WI38 (cell line): Measurements from ENCODE around the gene SLC8A2.
A peak's percentile ranks its signal among the peaks of the same experiment; 100 is the strongest.

ENCODE experiments used
- H3K4me3 ChIP-seq: 2 replicates; pipeline ENCODE4 v1.5.1; 2011; ENCODE audit warnings: low read depth, mild to moderate bottlenecking, control low read depth, low read length
- CTCF ChIP-seq: IDR thresholded peaks from 2 replicates; pipeline ENCODE4 v1.5.1; 2012; ENCODE audit warnings: low read depth, mild to moderate bottlenecking, control low read depth, low read length

Gene SLC8A2

GRCh38 chr19:47434088-47434487 is 37.6 kb downstream of the SLC8A2 start:
- H3K4me3 ChIP-seq = no peak overlapping the region
- TF ChIP-seq CTCF = no peak

DNA sequence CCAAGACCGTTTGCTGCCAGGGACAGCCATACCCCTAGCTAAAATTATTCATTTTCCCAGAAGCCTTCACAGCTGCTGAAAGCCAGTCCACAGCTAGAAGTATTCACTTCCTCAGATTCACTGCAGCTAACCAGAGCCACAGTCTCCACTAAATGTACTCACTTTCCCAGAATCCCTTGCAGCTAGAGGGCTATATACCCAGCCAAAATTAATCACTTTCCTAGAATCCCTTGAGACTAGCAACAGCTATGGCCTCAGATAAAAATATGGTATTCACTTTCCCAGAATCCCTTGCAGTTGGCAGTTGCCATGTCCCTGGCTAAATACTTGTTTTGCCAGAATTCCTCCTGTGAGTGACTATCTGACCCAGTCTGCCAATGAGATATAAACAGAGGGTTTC is 38.6 kb downstream of the SLC8A2 start:
- no peak overlapping the region for H3K4me3 ChIP-seq
- TF ChIP-seq CTCF = no peak

GRCh38 chr19:47432499-47432898 is 39.2 kb downstream of the SLC8A2 start:
- no peak overlapping the region for H3K4me3 ChIP-seq
- no peak for TF ChIP-seq CTCF

GRCh38 chr19:47432091-47432490 is 39.6 kb downstream of the SLC8A2 start:
- no peak for TF ChIP-seq CTCF
- no peak overlapping the region for H3K4me3 ChIP-seq

GRCh38 chr19:47430041-47430802 is 41.5 kb downstream of the SLC8A2 start:
- no peak overlapping the region for H3K4me3 ChIP-seq
- no peak for TF ChIP-seq CTCF

GRCh38 chr19:47429140-47429793 is 42.4 kb downstream of the SLC8A2 start:
- no peak for TF ChIP-seq CTCF
- no peak overlapping the region for H3K4me3 ChIP-seq

DNA sequence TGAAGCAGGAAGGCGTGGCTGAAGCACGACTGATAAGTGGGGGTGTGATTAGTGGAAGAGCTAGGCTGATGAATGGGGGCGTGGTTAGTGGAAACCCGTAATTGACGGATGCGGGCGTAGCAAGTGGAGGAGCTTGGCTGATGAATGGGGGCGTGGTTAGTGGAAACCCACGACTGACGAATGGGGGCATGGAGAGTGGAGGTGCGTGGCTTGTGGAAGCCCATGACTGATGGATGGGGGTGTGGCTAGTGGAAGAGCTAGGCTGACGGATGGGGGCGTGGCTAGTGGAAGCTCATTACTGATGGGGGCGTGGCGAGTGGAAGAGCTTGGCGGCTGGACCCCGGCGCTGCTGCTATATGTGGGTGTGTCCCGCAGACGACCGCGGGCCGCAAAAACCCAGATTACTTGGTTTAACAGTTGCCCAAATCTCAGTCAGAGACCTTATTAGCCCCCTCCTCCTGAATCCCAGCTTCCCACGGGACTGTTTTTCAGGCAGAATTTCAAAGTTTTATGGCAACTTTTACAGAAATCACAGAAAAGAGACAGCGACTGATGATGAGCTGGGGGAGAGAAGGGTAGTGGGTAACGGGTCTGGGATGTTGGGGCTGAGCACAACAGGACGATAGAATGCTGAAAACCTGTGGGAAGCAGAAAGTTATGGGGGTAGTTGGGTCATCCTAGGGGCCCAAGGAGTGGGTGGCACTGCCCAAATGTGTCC is 43.4 kb downstream of the SLC8A2 start:
- no peak for TF ChIP-seq CTCF
- peak overlapping the region; percentile 52 for H3K4me3 ChIP-seq
